ENCODE data around the gene DNAJC16.

GRCh38 chr1:15508700-15509487, 17.8 kb upstream of the DNAJC16 start:
- TF ChIP-seq MAX (IDR thresholded peaks at IDR 0.05) (no peak), CTCF (CRISPR knock-in tag; IDR thresholded peaks at IDR 0.05) (no peak), SMARCC2 (IDR thresholded peaks at IDR 0.05) (no peak), ZXDC (CRISPR knock-in tag; IDR thresholded peaks at IDR 0.05) (no peak), U2AF1 (optimal IDR thresholded peaks at IDR 0.05; ENCODE audit: low read depth, low read length) (no peak), RAD21 (CRISPR knock-in tag; IDR thresholded peaks at IDR 0.05) (no peak), REPIN1 (CRISPR knock-in tag; IDR thresholded peaks at IDR 0.05; ENCODE audit: borderline replicate concordance, low read depth) (no peak), POLR2AphosphoS5 (IDR thresholded peaks at IDR 0.05; ENCODE audit: low read depth, low read length) (no peak), POLR2A (IDR thresholded peaks at IDR 0.05; ENCODE audit: insufficient read depth in 1 of 2, low read depth in 2 of 2, low read length in 2 of 2) (no peak), ZNF567 (CRISPR knock-in tag; IDR thresholded peaks at IDR 0.05; ENCODE audit: borderline replicate concordance) (no peak), ZBTB33 (CRISPR knock-in tag; IDR thresholded peaks at IDR 0.05) (no peak)

Data from HepG2 (cell line).